Duodenal mucosa (tissue), 2 donors: Measurements from ENCODE around the gene VIPAS39.

Experiments used
- H3K27ac ChIP-seq: one replicate; pipeline ENCODE4 v1.7.0; 2013; ENCODE audit warnings: low read depth, low read length
- H3K27me3 ChIP-seq, 2 donors: one replicate each; pipeline ENCODE4 v1.7.0; 2013; ENCODE audit warnings: low read length in 2 of 2, control low read depth in 1 of 2; ENCODE audit not compliant: insufficient read depth in 2 of 2, control insufficient read depth in 1 of 2
- H3K36me3 ChIP-seq, 2 donors: one replicate each; pipeline ENCODE4 v1.7.0; 2013; ENCODE audit warnings: low read length in 2 of 2, control low read depth in 1 of 2; ENCODE audit not compliant: insufficient read depth in 2 of 2, control insufficient read depth in 1 of 2
- H3K4me1 ChIP-seq, 2 donors: one replicate each; pipeline ENCODE4 v1.7.0; 2013; ENCODE audit warnings: low read length in 2 of 2, control low read depth in 1 of 2; ENCODE audit not compliant: insufficient read depth in 2 of 2, control insufficient read depth in 1 of 2
- H3K4me3 ChIP-seq, 2 donors: one replicate each; pipeline ENCODE4 v1.7.0; 2013; ENCODE audit warnings: low read length in 2 of 2, low read depth in 1 of 2
- H3K9ac ChIP-seq, 2 donors: one replicate each; pipeline ENCODE4 v1.7.0; 2013; ENCODE audit warnings: low read length in 2 of 2, low read depth in 1 of 2
- H3K9me3 ChIP-seq, 2 donors: one replicate each; pipeline ENCODE4 v1.7.0; 2013; ENCODE audit warnings: low read length in 2 of 2, control low read depth in 1 of 2; ENCODE audit not compliant: control insufficient read depth in 1 of 2

The VIPAS39 gene

GRCh38 chr14:77489041-77489440 is 31.6 kb upstream of the VIPAS39 start:
- Histone ChIP-seq H3K9me3 (no peaks in the 10 kb centered on the region), H3K4me1 (no peaks in the 10 kb centered on the region), H3K36me3 (no peaks in the 10 kb centered on the region), H3K9ac (no peak overlapping the region), H3K27ac (no peak overlapping the region), H3K27me3 (no peaks in the 10 kb centered on the region), H3K4me3 (no peak overlapping the region)

GRCh38 chr14:77488558-77488957 is 31.2 kb upstream of the VIPAS39 start:
- Histone ChIP-seq H3K4me3 (no peak overlapping the region), H3K36me3 (no peaks in the 10 kb centered on the region), H3K9ac (no peak overlapping the region), H3K4me1 (no peaks in the 10 kb centered on the region), H3K27ac (no peak overlapping the region), H3K9me3 (no peaks in the 10 kb centered on the region), H3K27me3 (no peaks in the 10 kb centered on the region)

- no peaks in the 10 kb centered on the region for H3K4me1 ChIP-seq
- H3K4me3 ChIP-seq = no peak overlapping the region
- H3K27ac ChIP-seq = no peak overlapping the region
- no peaks in the 10 kb centered on the region for H3K27me3 ChIP-seq
- H3K9me3 ChIP-seq = no peaks in the 10 kb centered on the region
- H3K9ac ChIP-seq = no peak overlapping the region
- H3K36me3 ChIP-seq = no peaks in the 10 kb centered on the region
Measured at GRCh38 chr14:77485901-77486678, 28.7 kb upstream of the VIPAS39 start.

GRCh38 chr14:77485256-77485655 is 27.9 kb upstream of the VIPAS39 start:
- no peaks in the 10 kb centered on the region for H3K4me1 ChIP-seq
- no peaks in the 10 kb centered on the region for H3K27me3 ChIP-seq
- H3K9me3 ChIP-seq = no peaks in the 10 kb centered on the region
- H3K36me3 ChIP-seq = no peaks in the 10 kb centered on the region
- H3K9ac ChIP-seq = no peak overlapping the region
- no peak overlapping the region for H3K27ac ChIP-seq
- H3K4me3 ChIP-seq = no peak overlapping the region

GRCh38 chr14:77482422-77482821 is 25.0 kb upstream of the VIPAS39 start:
- Histone ChIP-seq H3K4me1 (no peaks in the 10 kb centered on the region), H3K36me3 (no peaks in the 10 kb centered on the region), H3K27me3 (no peaks in the 10 kb centered on the region), H3K27ac (no peak overlapping the region), H3K4me3 (no peak overlapping the region), H3K9ac (no peak overlapping the region), H3K9me3 (no peaks in the 10 kb centered on the region)

GRCh38 chr14:77478796-77479195 is 21.4 kb upstream of the VIPAS39 start:
- Histone ChIP-seq H3K27me3 (no peaks in the 10 kb centered on the region), H3K9me3 (no peaks in the 10 kb centered on the region), H3K27ac (no peak overlapping the region), H3K4me3 (no peak overlapping the region), H3K36me3 (no peaks in the 10 kb centered on the region), H3K9ac (no peak overlapping the region), H3K4me1 (no peaks in the 10 kb centered on the region)

- Histone ChIP-seq H3K4me1 (no peaks in the 10 kb centered on the region), H3K36me3 (no peaks in the 10 kb centered on the region), H3K9me3 (no peaks in the 10 kb centered on the region), H3K27me3 (no peaks in the 10 kb centered on the region), H3K9ac (no peak overlapping the region), H3K4me3 (no peak overlapping the region), H3K27ac (no peak overlapping the region)
Measured at GRCh38 chr14:77478029-77478428, 20.6 kb upstream of the VIPAS39 start.

- H3K27ac ChIP-seq = no peak overlapping the region
- no peaks in the 10 kb centered on the region for H3K9me3 ChIP-seq
- no peaks in the 10 kb centered on the region for H3K4me1 ChIP-seq
- no peaks in the 10 kb centered on the region for H3K36me3 ChIP-seq
- no peak overlapping the region for H3K9ac ChIP-seq
- H3K27me3 ChIP-seq = no peaks in the 10 kb centered on the region
- H3K4me3 ChIP-seq = no peak overlapping the region
Measured at GRCh38 chr14:77475432-77476115, 18.2 kb upstream of the VIPAS39 start.

- Histone ChIP-seq H3K4me1 (no peaks in the 10 kb centered on the region), H3K36me3 (peaks cover under 1 to 1% of the 10 kb centered on the region in 2 donors), H3K27me3 (no peaks in the 10 kb centered on the region), H3K9me3 (no peaks in the 10 kb centered on the region), H3K4me3 (no peak overlapping the region), H3K27ac (no peak overlapping the region), H3K9ac (no peak overlapping the region)
Measured at GRCh38 chr14:77474479-77475177, 17.2 kb upstream of the VIPAS39 start.

GRCh38 chr14:77473921-77474320 is 16.5 kb upstream of the VIPAS39 start:
- Histone ChIP-seq H3K36me3 (peaks cover 7 to 8% of the 10 kb centered on the region in 2 donors), H3K4me3 (no peak overlapping the region), H3K4me1 (no peaks in the 10 kb centered on the region)

More at GRCh38 chr14:77473921-77474320, 16.5 kb upstream of the VIPAS39 start:
- Histone ChIP-seq H3K27ac (no peak overlapping the region), H3K27me3 (no peaks in the 10 kb centered on the region), H3K9me3 (no peaks in the 10 kb centered on the region), H3K9ac (no peak overlapping the region)
